ENCODE results near the gene ARHGEF38.

Gene ARHGEF38

GRCh38 chr4:105551965-105552746, at the start of gene ARHGEF38:
ARHGEF38 (plus strand) TSS chr4:105552620; CDS start chr4:105552766, 146 bp downstream.
- Histone ChIP-seq H4K20me1 (ENCODE audit: insufficient read depth, low read length) (no peaks in the 10 kb centered on the region), H3K4me2 (ENCODE audit: low read length) (peak within 1 kb of the TSS; percentile 68), H3K27me3 (ENCODE audit: insufficient read depth, low read length) (no peaks in the 10 kb centered on the region), H3K4me1 (ENCODE audit: insufficient read depth, low read length, severe bottlenecking) (peaks cover 34% of the 10 kb centered on the region), H3K9me2 (ENCODE audit: low read depth, low read length) (no peaks in the 10 kb centered on the region), H3K9me3 (ENCODE audit: low read length) (no peaks in the 10 kb centered on the region), H3K27ac (ENCODE audit: low read depth, low read length, poor library complexity, severe bottlenecking) (peak within 1 kb of the TSS; percentile 82), H3F3A (ENCODE audit: insufficient read depth, low read length) (no peaks in the 10 kb centered on the region), H3K4me3 (ENCODE audit: low read depth, low read length, poor library complexity, severe bottlenecking) (peak within 1 kb of the TSS; percentile 43), H3K79me2 (ENCODE audit: insufficient read depth, low read length) (no peaks in the 10 kb centered on the region), H3K9ac (ENCODE audit: low read length) (peak within 1 kb of the TSS; percentile 14; the same call in 1 of the 2 replicates), H3K36me3 (ENCODE audit: insufficient read depth, low read length) (no peaks in the 10 kb centered on the region), H2AFZ (ENCODE audit: low read length) (0 out of 2 replicates have a peak within 1 kb of the TSS, but pooled peaks have one; percentile 33)
- TF ChIP-seq CTCF (IDR thresholded peaks at IDR 0.05; ENCODE audit: low read length) (no peak), EZH2 (IDR thresholded peaks at IDR 0.05; ENCODE audit: borderline replicate concordance, low read length) (no peak)

- H3K9me2 ChIP-seq (ENCODE audit: low read depth, low read length) = no peaks in the 10 kb centered on the region
- no peak overlapping the region for H3K27ac ChIP-seq (ENCODE audit: low read depth, low read length, poor library complexity, severe bottlenecking)
- no peak overlapping the region for H3K4me3 ChIP-seq (ENCODE audit: low read depth, low read length, poor library complexity, severe bottlenecking)
- no peaks in the 10 kb centered on the region for H3K27me3 ChIP-seq (ENCODE audit: insufficient read depth, low read length)
- H3K9ac ChIP-seq (ENCODE audit: low read length) = no peak overlapping the region
- no peaks in the 10 kb centered on the region for H3K79me2 ChIP-seq (ENCODE audit: insufficient read depth, low read length)
- TF ChIP-seq EZH2 (IDR thresholded peaks at IDR 0.05; ENCODE audit: borderline replicate concordance, low read length) (no peak), CTCF (IDR thresholded peaks at IDR 0.05; ENCODE audit: low read length) (no peak)
- no peaks in the 10 kb centered on the region for H3F3A ChIP-seq (ENCODE audit: insufficient read depth, low read length)
- no peak overlapping the region for H3K4me2 ChIP-seq (ENCODE audit: low read length)
- H3K9me3 ChIP-seq (ENCODE audit: low read length) = no peaks in the 10 kb centered on the region
- H3K36me3 ChIP-seq (ENCODE audit: insufficient read depth, low read length) = no peaks in the 10 kb centered on the region
- H3K4me1 ChIP-seq (ENCODE audit: insufficient read depth, low read length, severe bottlenecking) = no peaks in the 10 kb centered on the region
- H2AFZ ChIP-seq (ENCODE audit: low read length) = no peak overlapping the region
- H4K20me1 ChIP-seq (ENCODE audit: insufficient read depth, low read length) = no peaks in the 10 kb centered on the region
Observed at GRCh38 chr4:105503484-105503883, 48.9 kb upstream of the ARHGEF38 start.

GRCh38 chr4:105504744-105505143, 47.7 kb upstream of the ARHGEF38 start:
- H3K27ac ChIP-seq (ENCODE audit: low read depth, low read length, poor library complexity, severe bottlenecking) = no peak overlapping the region
- no peak overlapping the region for H2AFZ ChIP-seq (ENCODE audit: low read length)
- H4K20me1 ChIP-seq (ENCODE audit: insufficient read depth, low read length) = no peaks in the 10 kb centered on the region
- H3K4me1 ChIP-seq (ENCODE audit: insufficient read depth, low read length, severe bottlenecking) = no peaks in the 10 kb centered on the region
- H3F3A ChIP-seq (ENCODE audit: insufficient read depth, low read length) = no peaks in the 10 kb centered on the region
- H3K27me3 ChIP-seq (ENCODE audit: insufficient read depth, low read length) = no peaks in the 10 kb centered on the region
- no peaks in the 10 kb centered on the region for H3K9me2 ChIP-seq (ENCODE audit: low read depth, low read length)
- H3K9ac ChIP-seq (ENCODE audit: low read length) = no peak overlapping the region
- H3K36me3 ChIP-seq (ENCODE audit: insufficient read depth, low read length) = no peaks in the 10 kb centered on the region
- no peaks in the 10 kb centered on the region for H3K79me2 ChIP-seq (ENCODE audit: insufficient read depth, low read length)
- no peaks in the 10 kb centered on the region for H3K9me3 ChIP-seq (ENCODE audit: low read length)
- H3K4me2 ChIP-seq (ENCODE audit: low read length) = no peak overlapping the region
- no peak overlapping the region for H3K4me3 ChIP-seq (ENCODE audit: low read depth, low read length, poor library complexity, severe bottlenecking)
- TF ChIP-seq EZH2 (IDR thresholded peaks at IDR 0.05; ENCODE audit: borderline replicate concordance, low read length) = no peak

Measured in OCI-LY1 (cell line).